Measurements from ENCODE around the gene UBAC1. TPM values are rescaled to one million over a fixed set of nuclear protein-coding genes. Genes with fewer than 3 reads are reported as not detected.

The UBAC1 gene
- total RNA-seq, 1 donor from 2014 or later = 31.4 TPM

GRCh38 chr9:135907431-135908092 is 53.6 kb downstream of the UBAC1 start, which contains the start of gene CAMSAP1:
CAMSAP1 (minus strand) TSS chr9:135907546; CDS start chr9:135907159, 387 bp downstream.
- H3K9me3 Mint-ChIP-seq (ENCODE audit: low read depth) = peaks cover 17% of the 10 kb centered on the region
- H3K27ac Mint-ChIP-seq = peak within 1 kb of the TSS; percentile 96
- DNase-seq (ENCODE audit: low spot score, unreplicated experiment) = peak; percentile 95
- no peaks in the 10 kb centered on the region for H3K27me3 Mint-ChIP-seq
- peak within 1 kb of the TSS; percentile 90 for H3K4me3 Mint-ChIP-seq (ENCODE audit: low read depth)
- peaks cover 48% of the 10 kb centered on the region for H3K36me3 Mint-ChIP-seq (ENCODE audit: insufficient read depth)
- peaks cover 32% of the 10 kb centered on the region for H3K4me1 Mint-ChIP-seq (ENCODE audit: low read depth)
- TF ChIP-seq CTCF (IDR thresholded peaks at IDR 0.05; ENCODE audit: unreplicated experiment) = no peak

DNA sequence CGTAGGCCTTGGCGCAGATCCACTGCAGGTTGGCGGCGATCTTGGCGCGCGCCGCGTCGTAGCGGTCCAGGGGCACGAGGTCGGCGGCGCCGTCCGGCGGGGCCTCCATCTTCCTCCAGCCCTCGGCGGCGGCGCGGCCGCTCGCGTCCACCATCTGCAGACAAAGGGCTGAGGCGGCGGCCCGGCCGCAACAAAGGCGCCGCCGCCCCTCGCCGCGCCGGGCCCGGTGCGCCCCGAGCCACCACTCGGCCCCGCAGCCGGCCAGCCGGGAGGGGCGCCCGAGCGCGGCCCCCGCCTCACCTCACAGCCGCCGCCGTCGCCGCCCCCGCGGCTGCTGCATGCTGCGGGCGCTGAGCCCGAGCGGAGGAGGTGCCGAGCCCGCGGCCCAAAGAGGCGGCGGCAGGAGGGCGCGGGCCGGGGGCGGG is 54.2 kb downstream of the UBAC1 start:
- Mint-ChIP-seq H3K4me1 (ENCODE audit: low read depth) (peaks cover 32% of the 10 kb centered on the region), H3K9me3 (ENCODE audit: low read depth) (peaks cover 17% of the 10 kb centered on the region), H3K4me3 (ENCODE audit: low read depth) (peak overlapping the region; percentile 33), H3K27ac (no peak overlapping the region), H3K36me3 (ENCODE audit: insufficient read depth) (peaks cover 45% of the 10 kb centered on the region), H3K27me3 (no peaks in the 10 kb centered on the region)
- DNase-seq (ENCODE audit: low spot score, unreplicated experiment) = no peak
- TF ChIP-seq CTCF (IDR thresholded peaks at IDR 0.05; ENCODE audit: unreplicated experiment) = no peak

GRCh38 chr9:135906291-135907005 is 54.7 kb downstream of the UBAC1 start:
- Mint-ChIP-seq H3K27me3 (no peaks in the 10 kb centered on the region), H3K4me3 (ENCODE audit: low read depth) (peak overlapping the region; percentile 90), H3K27ac (peak overlapping the region; percentile 96), H3K4me1 (ENCODE audit: low read depth) (peaks cover 32% of the 10 kb centered on the region), H3K36me3 (ENCODE audit: insufficient read depth) (peaks cover 45% of the 10 kb centered on the region), H3K9me3 (ENCODE audit: low read depth) (peaks cover 17% of the 10 kb centered on the region)
- no peak for TF ChIP-seq CTCF (IDR thresholded peaks at IDR 0.05; ENCODE audit: unreplicated experiment)
- DNase-seq (ENCODE audit: low spot score, unreplicated experiment) = peak; percentile 25

DNA sequence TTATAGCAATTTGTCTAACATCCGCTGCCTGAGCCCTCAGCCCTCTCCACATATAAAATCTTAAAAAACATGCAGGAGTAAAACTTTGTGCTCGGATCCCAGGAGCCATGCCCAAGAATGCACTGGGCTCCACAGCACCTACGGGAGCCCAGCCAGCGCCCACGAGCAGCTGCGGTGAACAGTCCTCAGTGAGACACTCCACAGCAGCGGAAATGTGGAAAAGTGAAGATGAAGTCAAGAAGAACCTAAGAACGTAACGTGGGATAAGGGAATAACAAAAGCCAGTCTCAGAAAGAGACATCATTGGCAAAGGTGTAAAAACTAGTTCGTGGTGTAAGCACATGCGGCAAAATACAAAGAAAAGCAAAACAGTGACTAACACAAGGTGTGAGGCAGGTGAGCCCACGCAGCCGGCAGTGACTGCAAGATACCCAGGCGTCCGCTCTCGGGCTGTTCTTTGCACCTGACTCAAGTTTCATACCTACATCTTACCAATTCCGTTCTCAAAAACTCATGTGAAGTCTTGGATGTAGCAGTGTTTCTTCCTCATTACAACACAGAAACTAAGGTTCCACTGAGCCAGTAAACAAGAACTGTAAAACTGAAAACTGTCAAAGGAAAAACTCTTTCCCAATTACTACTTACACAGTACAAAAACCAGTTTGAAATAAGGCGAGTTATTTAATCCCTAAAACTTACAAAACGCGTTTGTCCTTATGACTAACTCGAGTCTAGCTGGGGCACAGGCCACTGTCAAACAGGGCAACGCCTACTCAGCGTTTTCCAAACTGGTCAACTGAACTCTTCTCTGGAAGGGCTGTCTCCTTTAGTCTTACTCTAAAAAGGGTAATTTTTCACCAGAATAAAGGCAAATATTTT is 55.6 kb downstream of the UBAC1 start:
- TF ChIP-seq CTCF (IDR thresholded peaks at IDR 0.05; ENCODE audit: unreplicated experiment) = no peak
- peak overlapping the region; percentile 96 for H3K27ac Mint-ChIP-seq
- H3K4me3 Mint-ChIP-seq (ENCODE audit: low read depth) = peak overlapping the region; percentile 90
- no peaks in the 10 kb centered on the region for H3K27me3 Mint-ChIP-seq
- H3K36me3 Mint-ChIP-seq (ENCODE audit: insufficient read depth) = peaks cover 41% of the 10 kb centered on the region
- H3K9me3 Mint-ChIP-seq (ENCODE audit: low read depth) = peaks cover 12% of the 10 kb centered on the region
- DNase-seq (ENCODE audit: low spot score, unreplicated experiment) = no peak
- H3K4me1 Mint-ChIP-seq (ENCODE audit: low read depth) = peaks cover 32% of the 10 kb centered on the region

Measured in progenitor cell of endocrine pancreas (in vitro differentiated cells).